H9 (cell line): ENCODE data around the gene ZDHHC19. TPM values are rescaled to one million over a fixed set of nuclear protein-coding genes. Genes with fewer than 3 reads are reported as not detected.

Experiments used
- DNase-seq: peaks from one replicate; pipeline ENCODE4 v3.0.0-alpha.2; 2017
- H2AFZ ChIP-seq: one replicate; pipeline ENCODE4 v1.6.1; 2013; ENCODE audit warnings: mild to moderate bottlenecking, low read length, control low read depth, moderate library complexity
- H2AK5ac ChIP-seq: 2 replicates; pipeline ENCODE4 v1.6.1; 2013; ENCODE audit warnings: low read length, control low read depth, mixed read lengths; ENCODE audit not compliant: insufficient read length
- H2BK120ac ChIP-seq: one replicate; pipeline ENCODE4 v1.6.1; 2013; ENCODE audit warnings: low read depth, mild to moderate bottlenecking, low read length, control low read depth, inconsistent platforms; ENCODE audit not compliant: poor library complexity, severe bottlenecking
- H2BK12ac ChIP-seq: 2 replicates; pipeline ENCODE4 v1.6.1; 2013; ENCODE audit warnings: low read length, control low read depth, mixed read lengths, low read depth; ENCODE audit not compliant: insufficient read length
- H2BK15ac ChIP-seq: 2 replicates; pipeline ENCODE4 v1.6.1; 2013; ENCODE audit warnings: low read depth, low read length, control low read depth
- H2BK20ac ChIP-seq: one replicate; pipeline ENCODE4 v1.6.1; 2013; ENCODE audit warnings: low read depth, mild to moderate bottlenecking, low read length, control low read depth, inconsistent platforms; ENCODE audit not compliant: poor library complexity, severe bottlenecking
- H2BK5ac ChIP-seq: 2 replicates; pipeline ENCODE4 v1.6.1; 2013; ENCODE audit warnings: low read length, control low read depth, mixed read lengths; ENCODE audit not compliant: insufficient read length
- H3K14ac ChIP-seq: 2 replicates; pipeline ENCODE4 v1.6.1; 2013; ENCODE audit warnings: low read length, control low read depth; ENCODE audit not compliant: insufficient read depth
- H3K18ac ChIP-seq: 2 replicates; pipeline ENCODE4 v1.6.1; 2013; ENCODE audit warnings: low read depth, mild to moderate bottlenecking, mixed read lengths, low read length, control low read depth; ENCODE audit not compliant: insufficient read length
- H3K23ac ChIP-seq: 2 replicates; pipeline ENCODE4 v1.6.1; 2013; ENCODE audit warnings: low read length, control low read depth, mixed read lengths, low read depth; ENCODE audit not compliant: insufficient read length
- H3K23me2 ChIP-seq: 2 replicates; pipeline ENCODE4 v1.6.1; 2013; ENCODE audit warnings: low read depth, mild to moderate bottlenecking, mixed read lengths, low read length, control low read depth; ENCODE audit not compliant: insufficient read length, poor library complexity, severe bottlenecking
- H3K27ac ChIP-seq: 2 replicates; pipeline ENCODE4 v1.5.1; 2013; ENCODE audit warnings: low read length, control low read depth, mixed read lengths, low read depth; ENCODE audit not compliant: insufficient read length
- H3K27me3 ChIP-seq: 2 replicates; pipeline ENCODE4 v1.6.1; 2013; ENCODE audit warnings: low read length, control low read depth, inconsistent platforms; ENCODE audit not compliant: insufficient read depth
- H3K4ac ChIP-seq: 2 replicates; pipeline ENCODE4 v1.6.1; 2013; ENCODE audit warnings: low read depth, mild to moderate bottlenecking, control low read depth, inconsistent platforms, low read length, moderate library complexity
- H3K4me1 ChIP-seq: 2 replicates; pipeline ENCODE4 v1.6.1; 2013; ENCODE audit warnings: low read length, control low read depth, inconsistent platforms; ENCODE audit not compliant: insufficient read depth
- H3K4me2 ChIP-seq: 2 replicates; pipeline ENCODE4 v1.6.1; 2013; ENCODE audit warnings: low read length, control low read depth, mixed read lengths; ENCODE audit not compliant: insufficient read length, insufficient read depth
- H3K56ac ChIP-seq: 2 replicates; pipeline ENCODE4 v1.6.1; 2013; ENCODE audit warnings: low read depth, mild to moderate bottlenecking, mixed read lengths, low read length, control low read depth; ENCODE audit not compliant: insufficient read length
- H3K79me1 ChIP-seq: 2 replicates; pipeline ENCODE4 v1.6.1; 2013; ENCODE audit warnings: low read depth, mild to moderate bottlenecking, moderate library complexity, low read length, control low read depth, inconsistent platforms; ENCODE audit not compliant: insufficient read depth, poor library complexity, severe bottlenecking
- H3K79me2 ChIP-seq: 2 replicates; pipeline ENCODE4 v1.6.1; 2013; ENCODE audit warnings: low read length, control low read depth, inconsistent platforms; ENCODE audit not compliant: insufficient read depth
- H3K9ac ChIP-seq: 2 replicates; pipeline ENCODE4 v1.6.1; 2013; ENCODE audit warnings: low read length, control low read depth, mixed read lengths; ENCODE audit not compliant: insufficient read length; ENCODE audit errors: extremely low read depth
- H3K9me3 ChIP-seq: one replicate; pipeline ENCODE4 v1.6.1; 2013; ENCODE audit warnings: low read depth, low read length, inconsistent platforms; ENCODE audit not compliant: control insufficient read depth
- H3T11ph ChIP-seq: one replicate; pipeline ENCODE4 v1.6.1; 2013; ENCODE audit warnings: mild to moderate bottlenecking, low read length, control low read depth, inconsistent platforms
- H4K20me1 ChIP-seq: one replicate; pipeline ENCODE4 v1.6.1; 2013; ENCODE audit not compliant: control insufficient read depth, insufficient read length, insufficient read depth
- H4K5ac ChIP-seq: 2 replicates; pipeline ENCODE4 v1.6.1; 2013; ENCODE audit warnings: low read depth, mild to moderate bottlenecking, mixed read lengths, low read length, control low read depth; ENCODE audit not compliant: insufficient read length
- H4K8ac ChIP-seq: replicated peaks from 2 replicates; pipeline ENCODE4 v1.6.1; 2013; ENCODE audit warnings: low read length, control low read depth, mixed read lengths, low read depth; ENCODE audit not compliant: insufficient read length
- H4K91ac ChIP-seq: 2 replicates; pipeline ENCODE4 v1.6.1; 2013; ENCODE audit warnings: low read depth, mild to moderate bottlenecking, moderate library complexity, mixed read lengths, low read length, control low read depth; ENCODE audit not compliant: insufficient read length
- H3K27ac Mint-ChIP-seq, 3 experiments: 2 replicates in 2 of 3; 3 replicates in 1 of 3; pipeline ENCODE4 v1.8.0; 2020 to 2021; ENCODE audit warnings: mixed read lengths in 3 of 3, mild to moderate bottlenecking in 1 of 3, moderate library complexity in 1 of 3
- H3K27me3 Mint-ChIP-seq: 2 replicates; pipeline ENCODE4 v1.8.0; 2021; ENCODE audit warnings: low read depth, mild to moderate bottlenecking, moderate library complexity, mixed read lengths
- H3K36me3 Mint-ChIP-seq, 3 experiments: 2 replicates in 2 of 3; 3 replicates in 1 of 3; pipeline ENCODE4 v1.8.0; 2020 to 2021; ENCODE audit warnings: low read depth in 3 of 3, mixed read lengths in 3 of 3; ENCODE audit not compliant: insufficient read depth in 1 of 3
- H3K4me1 Mint-ChIP-seq, 2 experiments: 2 replicates each; pipeline ENCODE4 v1.8.0; 2020; ENCODE audit warnings: mixed read lengths in 2 of 2
- H3K4me3 Mint-ChIP-seq, 2 experiments: 2 replicates in 1 of 2; 3 replicates in 1 of 2; pipeline ENCODE4 v1.8.0; 2020 to 2021; ENCODE audit warnings: mild to moderate bottlenecking in 2 of 2, mixed read lengths in 2 of 2, moderate library complexity in 1 of 2
- H3K9me3 Mint-ChIP-seq, 2 experiments: 2 replicates in 1 of 2; 3 replicates in 1 of 2; pipeline ENCODE4 v1.8.0; 2020; ENCODE audit warnings: mild to moderate bottlenecking in 2 of 2, mixed read lengths in 2 of 2, moderate library complexity in 1 of 2
- CTCF ChIP-seq: fragments of 200-600 bp; sonication (generic); conservative IDR thresholded peaks from 3 replicates; pipeline ENCODE4 v1.8.0; 2021; ENCODE audit warnings: antibody characterized with exemption, mild to moderate bottlenecking
- WGBS: extraction: QIAGEN DNeasy Blood & Tissue Kit; methylation state at CpG from one replicate; pipeline ENCODE4 v1.1.7; 2013; ENCODE audit warnings: missing lambda C conversion rate, low lambda C conversion rate, mixed read lengths; ENCODE audit not compliant: insufficient read length; ENCODE audit errors: extremely low coverage; 5-methylcytosine and 5-hydroxymethylcytosine counted together
- total RNA-seq: library from RNA; stranded (reverse); gene quantifications from 2 replicates; pipeline ENCODE4 v1.2.1, GENCODE V29; 2021

ZDHHC19 gene
- total RNA-seq, 1 experiment from 2014 or later: 2.2 TPM

- WGBS: no CpG with 5 or more reads among the region's 7 CpGs
- no peak overlapping the region for H4K91ac ChIP-seq
- H3K27me3 Mint-ChIP-seq: no peaks in the 10 kb centered on the region; the same call in none of the 2 replicates
- no peak overlapping the region for H2BK15ac ChIP-seq
- H3K23ac ChIP-seq: no peak overlapping the region
- TF ChIP-seq CTCF: no peak
- no peak for DNase-seq
- no peak overlapping the region for H3K4me2 ChIP-seq
- no peaks in the 10 kb centered on the region for H3K79me2 ChIP-seq
- peaks cover 38 to 39% of the 10 kb centered on the region in 2 experiments for H3K9me3 Mint-ChIP-seq
- no peak overlapping the region for H2AFZ ChIP-seq
- H2BK5ac ChIP-seq: no peak overlapping the region
- no peaks in the 10 kb centered on the region for H3K79me1 ChIP-seq
- H3K4me1 Mint-ChIP-seq: peaks cover 11 to 15% of the 10 kb centered on the region in 2 experiments
- no peak overlapping the region for H3K27ac ChIP-seq
- H3K36me3 Mint-ChIP-seq: peaks cover 0 to 27% (median 4%) of the 10 kb centered on the region in 3 experiments; a peak in 3 of 7 replicates
- H3K9ac ChIP-seq: no peak overlapping the region
- H3K56ac ChIP-seq: no peak overlapping the region
- no peaks in the 10 kb centered on the region for H3K27me3 ChIP-seq
- H3K14ac ChIP-seq: no peak overlapping the region
- H4K20me1 ChIP-seq: no peaks in the 10 kb centered on the region
- H4K8ac ChIP-seq: no peak overlapping the region
- H3K18ac ChIP-seq: no peak overlapping the region
- no peak overlapping the region for H3K27ac Mint-ChIP-seq
- no peak overlapping the region for H2BK120ac ChIP-seq
- H3K9me3 ChIP-seq: no peaks in the 10 kb centered on the region
- H2BK12ac ChIP-seq: no peak overlapping the region
- no peak overlapping the region for H3T11ph ChIP-seq
- H3K23me2 ChIP-seq: no peaks in the 10 kb centered on the region
- H3K4ac ChIP-seq: no peak overlapping the region
- no peak overlapping the region for H3K4me3 Mint-ChIP-seq
- no peak overlapping the region for H2BK20ac ChIP-seq
- H2AK5ac ChIP-seq: no peak overlapping the region
- no peak overlapping the region for H4K5ac ChIP-seq
- H3K4me1 ChIP-seq: peaks cover 3% of the 10 kb centered on the region; the same call in 1 of the 2 replicates
Measured at GRCh38 chr3:196149831-196150301, 61.3 kb downstream of the ZDHHC19 start.
